GM12873 (cell line): ENCODE data around the gene DBNDD1.

ENCODE experiments used
- TF ChIP-seq, protein P1 (sequence below): IDR thresholded peaks from 2 replicates; pipeline ENCODE4 v1.5.1; 2012; ENCODE audit warnings: low read depth, mild to moderate bottlenecking, moderate library complexity, low read length, control low read depth; ENCODE audit not compliant: insufficient read depth; ENCODE audit errors: missing control alignments

DBNDD1 gene, protein sequence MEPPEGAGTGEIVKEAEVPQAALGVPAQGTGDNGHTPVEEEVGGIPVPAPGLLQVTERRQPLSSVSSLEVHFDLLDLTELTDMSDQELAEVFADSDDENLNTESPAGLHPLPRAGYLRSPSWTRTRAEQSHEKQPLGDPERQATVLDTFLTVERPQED

DNA sequence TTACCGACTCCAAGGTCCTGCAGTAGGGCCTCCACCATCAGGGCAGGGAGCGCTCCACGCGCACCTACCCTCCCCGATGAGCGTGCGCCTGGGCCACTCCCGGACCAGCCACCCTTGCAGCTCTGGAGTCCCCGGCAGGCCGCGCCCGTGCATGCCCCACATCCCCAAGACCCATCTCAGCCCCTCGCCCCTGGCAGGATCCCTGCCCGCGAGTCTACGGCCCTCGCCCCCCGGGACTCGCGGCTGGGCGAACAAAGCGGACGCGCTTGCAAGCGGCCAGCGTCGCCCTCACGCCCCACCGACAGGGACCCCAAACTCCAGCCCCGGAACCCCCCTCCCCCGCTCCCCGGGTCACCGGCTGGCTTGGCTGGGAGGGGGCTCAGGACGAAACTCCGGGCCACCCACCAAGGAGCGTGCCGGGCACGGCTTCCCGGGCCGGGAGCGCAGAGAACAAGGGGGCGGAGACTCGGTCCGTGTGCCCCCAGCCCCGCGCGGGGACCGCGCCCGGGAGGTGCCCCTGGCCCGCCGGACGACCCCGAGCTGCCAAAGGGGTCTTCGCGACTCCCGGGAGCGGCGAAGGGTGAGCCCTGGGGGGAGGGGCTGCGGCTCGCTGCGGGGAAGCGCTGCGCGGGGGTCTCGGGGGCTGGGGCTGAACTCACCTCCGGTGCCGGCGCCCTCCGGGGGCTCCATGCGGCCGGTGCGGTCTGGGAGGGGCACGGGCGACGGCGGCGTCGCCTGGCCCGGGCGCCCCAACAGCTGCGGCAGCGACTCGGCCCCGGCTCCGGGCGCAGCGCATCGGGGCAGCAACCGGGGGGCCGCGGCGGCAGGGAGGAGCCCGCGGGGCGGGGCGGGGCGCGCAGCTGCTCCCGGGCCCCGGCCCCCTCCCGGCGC is at the start of gene DBNDD1:
DBNDD1 (minus strand) TSS at position 805 of the 891 bp plus-strand sequence; CDS start at position 690, 115 bp downstream.
- TF ChIP-seq, protein P1, sequence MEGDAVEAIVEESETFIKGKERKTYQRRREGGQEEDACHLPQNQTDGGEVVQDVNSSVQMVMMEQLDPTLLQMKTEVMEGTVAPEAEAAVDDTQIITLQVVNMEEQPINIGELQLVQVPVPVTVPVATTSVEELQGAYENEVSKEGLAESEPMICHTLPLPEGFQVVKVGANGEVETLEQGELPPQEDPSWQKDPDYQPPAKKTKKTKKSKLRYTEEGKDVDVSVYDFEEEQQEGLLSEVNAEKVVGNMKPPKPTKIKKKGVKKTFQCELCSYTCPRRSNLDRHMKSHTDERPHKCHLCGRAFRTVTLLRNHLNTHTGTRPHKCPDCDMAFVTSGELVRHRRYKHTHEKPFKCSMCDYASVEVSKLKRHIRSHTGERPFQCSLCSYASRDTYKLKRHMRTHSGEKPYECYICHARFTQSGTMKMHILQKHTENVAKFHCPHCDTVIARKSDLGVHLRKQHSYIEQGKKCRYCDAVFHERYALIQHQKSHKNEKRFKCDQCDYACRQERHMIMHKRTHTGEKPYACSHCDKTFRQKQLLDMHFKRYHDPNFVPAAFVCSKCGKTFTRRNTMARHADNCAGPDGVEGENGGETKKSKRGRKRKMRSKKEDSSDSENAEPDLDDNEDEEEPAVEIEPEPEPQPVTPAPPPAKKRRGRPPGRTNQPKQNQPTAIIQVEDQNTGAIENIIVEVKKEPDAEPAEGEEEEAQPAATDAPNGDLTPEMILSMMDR, result no peak

DNA sequence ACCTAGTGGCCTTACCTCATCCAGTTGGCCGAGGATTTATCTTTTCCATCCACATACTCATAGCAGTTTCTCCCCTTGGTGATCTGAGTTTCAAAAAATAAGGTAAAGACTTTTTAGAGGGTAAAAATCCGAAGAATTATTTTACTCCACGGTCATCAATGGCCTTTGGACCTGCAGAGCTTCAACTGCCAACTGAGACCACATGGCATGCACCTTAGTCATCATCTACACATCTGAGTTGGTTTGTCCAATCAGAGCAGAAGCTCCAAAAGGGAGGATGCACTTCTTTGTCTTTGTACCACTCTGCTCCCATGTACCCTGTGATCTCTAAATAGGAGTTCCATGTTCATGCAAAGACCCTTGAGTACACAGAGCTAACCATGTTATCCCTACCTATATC is 42.2 kb upstream of the DBNDD1 start:
- TF ChIP-seq, protein P1, result no peak

DNA sequence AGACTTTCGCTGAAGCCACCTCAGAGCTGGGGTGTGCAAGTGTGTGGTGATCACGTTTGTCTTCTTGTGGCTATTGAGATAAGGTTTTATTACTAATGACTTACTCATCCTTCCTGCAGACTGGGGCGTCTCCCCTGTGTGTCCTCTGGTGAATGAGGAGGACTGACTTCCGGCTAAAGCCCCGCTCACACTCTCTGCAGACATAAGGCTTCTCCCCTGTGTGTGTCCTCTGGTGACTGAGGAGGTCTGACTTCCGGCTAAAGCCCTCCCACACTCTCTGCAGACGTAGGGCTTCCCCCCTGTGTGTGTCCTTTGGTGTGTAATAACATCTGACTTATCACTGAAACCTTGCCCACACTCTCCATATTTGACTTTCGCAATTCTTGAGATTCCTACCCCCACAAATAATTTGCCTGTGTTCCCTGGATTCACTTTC is 38.5 kb upstream of the DBNDD1 start:
- TF ChIP-seq, protein P1, result no peak

DNA sequence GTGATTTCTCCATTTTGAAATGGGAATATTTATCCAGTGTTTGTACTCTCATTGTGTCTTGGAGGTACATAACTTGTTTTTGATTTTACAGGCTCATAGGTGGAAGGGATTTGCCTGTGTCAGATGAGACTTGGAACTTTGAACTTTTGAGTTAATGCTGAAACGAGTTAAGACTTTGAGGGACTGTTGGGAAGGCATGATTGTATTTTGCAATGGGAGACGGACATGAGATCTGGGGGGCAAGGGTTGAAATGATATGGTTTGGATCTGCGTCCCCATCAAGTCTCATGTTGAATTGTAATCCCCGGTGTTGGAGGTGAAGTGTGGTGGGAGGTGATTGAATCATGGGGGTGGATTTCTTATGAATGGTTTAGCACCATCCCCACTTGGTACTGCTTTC is 36.1 kb upstream of the DBNDD1 start:
- TF ChIP-seq, protein P1, result no peak

GRCh38 chr16:90054554-90054953 is 35.3 kb upstream of the DBNDD1 start:
- TF ChIP-seq, protein P1, result no peak

DNA sequence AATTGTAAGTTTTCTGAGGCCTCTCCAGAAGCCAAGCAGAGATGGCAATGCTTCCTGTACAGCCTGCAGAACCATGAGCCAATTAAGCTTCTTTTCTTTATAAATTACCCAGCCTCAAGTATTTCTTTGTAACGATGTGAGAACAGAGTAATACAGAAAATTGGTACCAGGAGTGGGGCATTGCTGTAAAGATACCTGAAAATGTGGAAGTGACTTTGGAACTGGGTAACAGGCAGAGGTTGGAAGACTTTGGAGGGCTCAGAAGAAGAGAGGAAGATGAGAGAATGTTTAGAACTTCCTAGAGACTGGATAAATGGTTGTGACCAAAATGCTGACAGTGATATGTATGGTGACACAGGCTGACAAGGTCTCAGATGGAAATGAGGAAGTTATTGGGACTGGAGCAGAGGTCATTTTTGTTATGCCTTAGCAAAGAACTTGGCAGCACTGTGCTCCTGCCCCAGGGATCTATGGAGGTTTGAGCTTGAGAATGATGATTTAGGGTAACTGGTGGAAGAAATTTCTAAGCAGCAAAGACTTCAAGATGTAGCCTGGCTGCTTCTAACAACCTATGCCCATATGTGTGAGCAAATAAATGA is 34.7 kb upstream of the DBNDD1 start:
- TF ChIP-seq, protein P1, result no peak

GRCh38 chr16:90050969-90051368 is 31.7 kb upstream of the DBNDD1 start:
- TF ChIP-seq, protein P1, result no peak
